ENCODE measurements around the gene NEFH.
"Not testable (repeated sequence)": the region's sequence is repeated elsewhere in the genome, so short reads cannot be mapped to it uniquely, and the experiment has no call there.

Gene NEFH

DNA sequence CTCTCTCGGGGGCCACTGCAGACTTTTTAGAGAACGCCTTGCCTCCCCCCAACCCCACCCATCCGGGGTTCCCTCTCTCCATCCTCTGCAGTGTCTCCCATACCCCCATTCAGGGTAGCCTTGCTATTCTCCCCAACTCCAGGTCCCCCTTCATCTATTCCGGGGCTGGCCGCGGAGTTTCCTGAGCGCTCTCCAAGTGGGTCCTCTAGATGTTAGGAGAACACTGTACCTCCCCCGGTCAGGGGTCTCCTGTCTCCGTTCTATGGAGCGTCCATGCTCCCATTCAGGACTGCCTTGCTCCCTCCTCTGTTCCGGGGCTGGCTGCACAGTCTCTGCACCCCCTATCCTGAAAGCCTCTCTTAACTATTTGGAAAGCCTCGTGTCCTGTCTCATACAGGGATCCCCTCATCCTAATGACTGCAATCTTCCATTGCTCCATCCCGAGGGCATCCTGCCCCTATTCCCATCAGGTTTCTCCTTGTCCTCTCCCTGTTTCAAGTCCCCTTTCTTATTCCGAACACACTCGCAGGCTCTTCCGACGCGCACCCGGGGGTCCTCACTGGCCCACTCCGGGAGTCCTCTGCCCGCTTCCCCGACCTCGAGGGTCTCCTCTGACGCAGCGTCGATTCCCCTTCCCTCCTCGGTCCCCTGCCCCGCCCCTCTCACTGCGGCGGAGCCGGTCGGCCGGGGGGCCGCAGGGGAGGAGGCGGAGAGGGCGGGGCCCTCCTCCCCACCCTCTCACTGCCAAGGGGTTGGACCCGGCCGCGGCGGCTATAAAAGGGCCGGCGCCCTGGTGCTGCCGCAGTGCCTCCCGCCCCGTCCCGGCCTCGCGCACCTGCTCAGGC lies at the start of gene NEFH:
TSS of gene NEFH (plus strand) at position 802 of the 845 bp plus-strand sequence. CDS start 45 bp downstream, outside the sequence.
- DNase-seq = no peak

DNA sequence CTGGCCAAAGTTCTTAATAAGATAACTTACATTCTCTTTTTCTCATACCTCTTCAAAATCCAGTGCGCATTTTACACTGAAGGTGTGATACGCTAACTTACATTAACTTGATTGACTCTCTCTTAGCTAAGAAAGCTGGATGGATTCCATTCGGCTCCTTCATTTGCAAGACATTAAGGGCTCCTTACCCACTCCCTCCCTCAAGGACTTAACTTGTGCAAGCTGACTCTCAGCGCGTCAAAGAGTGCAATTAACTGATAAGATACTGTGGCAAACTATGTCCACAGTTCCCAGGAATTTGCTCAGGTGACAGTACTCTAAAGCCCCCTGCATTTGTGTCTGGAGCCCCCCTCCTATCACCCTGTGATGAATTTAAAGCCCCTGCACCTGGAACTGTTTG lies 48.0 kb upstream of the NEFH start:
- DNase-seq = no peak

DNA sequence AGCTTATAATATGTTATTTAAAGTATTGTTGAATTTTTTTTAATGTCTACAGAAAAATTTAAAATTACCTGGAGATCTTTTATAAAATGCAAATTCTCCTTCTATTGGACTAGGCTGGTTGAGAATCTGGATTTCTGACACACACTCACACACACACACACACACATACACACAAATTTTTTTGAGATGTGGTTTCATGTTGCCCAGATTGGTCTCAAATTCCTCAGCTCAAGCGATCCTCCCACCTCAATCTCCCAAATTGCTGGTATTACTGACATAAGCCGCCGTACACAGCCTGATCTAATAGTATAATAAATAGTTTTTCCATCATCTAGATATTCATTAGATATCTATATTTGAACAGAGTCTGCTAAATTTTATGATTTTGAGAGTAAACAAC lies 46.2 kb upstream of the NEFH start:
- no peak for DNase-seq

DNA sequence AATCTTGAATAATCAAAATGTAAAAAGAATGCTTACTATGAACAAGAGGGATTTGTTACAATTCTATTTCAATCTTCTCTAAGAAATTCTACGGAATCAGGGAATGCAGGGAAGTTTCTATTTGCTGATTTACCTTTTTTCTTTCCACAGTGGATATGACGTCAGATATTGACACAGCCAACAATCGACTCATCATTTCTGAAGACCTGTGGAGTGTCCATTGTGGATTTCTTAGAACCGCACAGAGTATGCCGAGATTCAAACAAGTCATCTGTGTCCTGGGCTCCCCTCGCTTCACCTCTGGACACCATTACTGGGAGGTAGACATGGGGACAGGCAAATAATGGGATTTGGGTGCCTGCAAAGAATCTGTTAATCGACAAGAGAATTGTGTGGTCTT lies 45.7 kb upstream of the NEFH start:
- no peak for DNase-seq

DNA sequence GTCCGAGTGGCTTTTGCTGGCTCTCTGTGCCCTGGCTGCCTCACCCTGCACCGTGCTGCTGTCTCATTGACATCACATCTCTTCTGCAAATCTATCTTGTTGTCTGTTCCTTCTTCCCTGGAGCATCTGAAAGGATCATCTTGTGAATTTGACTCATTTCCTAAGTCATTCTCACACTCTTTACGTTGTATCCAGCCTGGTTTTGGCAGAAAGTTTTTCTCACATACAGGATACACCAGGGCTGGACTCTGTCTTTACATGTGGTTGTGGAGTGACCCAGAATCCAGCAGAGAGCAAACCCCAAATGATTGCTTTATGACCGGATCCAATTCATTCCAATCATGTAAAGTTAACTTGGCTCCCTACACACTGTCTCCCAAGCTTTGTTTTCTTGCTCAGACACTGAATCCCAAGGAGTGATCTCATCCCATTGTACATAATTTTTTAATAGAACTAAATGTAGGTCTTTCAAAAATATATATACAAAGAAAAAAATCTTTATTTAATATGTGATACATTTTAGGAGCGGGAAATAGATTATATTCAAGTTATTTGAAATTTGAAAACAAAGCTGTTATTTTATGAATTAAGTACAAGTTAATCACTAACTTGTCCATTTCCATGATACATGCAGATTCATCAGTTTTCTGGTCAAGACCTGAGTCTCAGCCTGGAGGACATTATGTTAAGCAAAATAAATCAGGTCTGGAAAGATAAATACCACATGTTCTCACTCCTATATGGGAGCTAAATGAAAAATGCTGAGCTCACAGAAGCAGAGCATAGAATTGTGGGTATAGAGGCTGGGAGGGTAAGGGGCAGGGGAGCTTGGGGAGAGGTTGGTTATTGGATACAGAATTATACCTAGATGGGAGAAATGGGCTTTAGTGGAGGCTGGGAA lies 44.5 kb upstream of the NEFH start:
- no peak for DNase-seq

- DNase-seq = not testable (repeated sequence)
Measured at GRCh38 chr22:29438283-29438682, 41.7 kb upstream of the NEFH start, which contains the start of gene RFPL1. Gene RFPL1, plus strand, starts transcription at chr22:29438583.

DNA sequence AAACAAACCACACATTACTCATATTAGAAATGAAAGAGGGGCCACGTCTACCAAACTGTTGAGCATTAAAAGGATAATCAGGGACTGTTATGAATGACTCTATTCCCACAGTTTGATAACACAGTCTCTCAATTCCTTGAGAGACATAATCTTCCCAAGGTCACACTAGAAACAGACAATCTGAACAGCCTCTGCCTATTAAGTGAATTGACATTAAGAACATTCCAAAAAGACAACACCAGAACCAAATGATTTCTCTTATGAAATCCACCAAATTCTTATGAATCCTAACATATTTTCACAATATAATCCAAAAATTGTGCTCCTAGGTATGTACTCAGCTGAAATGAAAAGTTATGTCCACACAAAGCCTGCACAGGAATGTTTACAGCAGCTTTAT lies 37.0 kb upstream of the NEFH start:
- DNase-seq = no peak

GRCh38 chr22:29443452-29443851 lies 36.6 kb upstream of the NEFH start:
- DNase-seq = no peak

DNA sequence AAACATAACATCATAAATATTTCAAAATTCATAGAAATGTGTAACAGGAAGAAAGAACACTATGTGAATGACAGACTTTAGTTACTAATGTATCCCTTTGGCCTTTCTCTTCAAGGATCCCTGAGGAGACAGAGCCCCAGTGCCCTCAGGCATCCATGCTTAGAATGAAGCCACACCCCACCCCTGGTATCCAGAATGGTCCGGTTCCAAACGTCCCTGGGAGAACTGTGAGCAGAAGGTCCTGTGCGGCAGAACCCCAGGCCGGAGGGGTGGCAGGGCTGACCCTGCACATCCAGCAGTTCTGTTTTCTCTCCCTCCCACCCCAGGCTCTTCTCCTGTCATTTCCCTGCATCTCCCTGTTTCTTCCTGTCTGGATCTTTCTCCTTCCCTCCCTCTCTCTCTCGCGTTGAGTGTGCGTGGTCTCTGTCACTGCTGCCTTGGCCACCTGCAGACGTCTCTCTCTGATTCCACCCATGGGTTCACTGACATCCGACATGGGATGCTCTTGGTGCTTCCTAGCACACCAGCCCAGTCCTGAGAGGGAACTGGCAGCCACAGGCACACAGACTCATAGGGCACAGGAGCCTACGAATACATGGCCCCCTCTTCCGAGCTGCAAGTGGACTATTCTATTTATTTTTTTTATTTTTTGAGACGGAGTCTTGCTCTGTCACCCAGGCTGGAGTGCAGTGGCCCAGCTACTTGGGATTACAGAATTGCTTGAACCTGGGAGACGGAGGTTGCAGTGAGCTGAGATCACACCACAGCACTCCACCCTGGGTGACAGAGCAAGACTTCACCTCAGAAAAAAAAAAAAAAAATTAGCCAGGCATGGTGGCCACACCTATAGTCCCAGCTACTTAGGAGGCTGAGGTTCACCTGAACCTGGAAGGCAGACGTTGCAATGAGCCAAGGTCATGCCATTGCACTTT lies 35.9 kb upstream of the NEFH start:
- DNase-seq = no peak

DNA sequence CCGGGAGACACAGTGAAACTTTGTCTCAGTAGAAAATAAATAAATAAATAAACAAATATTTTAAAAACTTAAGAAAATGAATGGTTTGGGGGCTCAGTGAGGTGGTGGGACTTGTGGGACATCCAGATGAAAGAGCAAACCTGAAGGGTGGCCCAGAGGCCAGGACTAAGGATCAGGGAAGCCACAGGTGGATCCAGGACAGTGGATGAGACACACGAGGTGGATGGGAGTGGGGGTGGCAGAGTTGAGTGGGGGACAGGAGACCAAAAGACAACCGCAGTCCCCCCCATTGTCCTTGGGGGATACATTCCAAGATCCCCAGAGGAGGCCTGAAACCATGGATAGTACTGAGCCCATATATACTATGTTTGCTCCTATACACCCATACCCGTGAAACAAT lies 34.5 kb upstream of the NEFH start:
- DNase-seq = no peak

DNA sequence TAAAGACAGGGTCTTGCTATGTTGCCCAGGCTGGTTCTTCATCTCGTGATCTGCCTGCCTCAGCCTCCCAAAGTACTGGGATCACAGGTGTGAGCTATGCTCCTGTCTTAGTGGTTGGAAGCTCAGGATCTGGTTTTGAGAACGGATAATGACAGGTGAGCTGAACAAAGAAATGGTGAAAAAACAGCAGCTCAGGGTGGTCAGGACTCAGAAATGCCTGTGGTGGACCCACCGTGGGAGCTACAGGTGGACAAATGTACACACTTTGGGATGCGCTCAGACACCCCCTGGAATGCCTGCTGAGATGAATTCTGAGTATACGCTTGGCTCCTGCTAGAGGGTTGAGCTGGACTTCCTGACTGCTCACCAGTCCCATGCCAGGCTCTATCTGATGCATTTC lies 32.1 kb upstream of the NEFH start:
- no peak for DNase-seq

- DNase-seq = no peak
Measured at GRCh38 chr22:29449296-29449875, 30.6 kb upstream of the NEFH start.

DNA sequence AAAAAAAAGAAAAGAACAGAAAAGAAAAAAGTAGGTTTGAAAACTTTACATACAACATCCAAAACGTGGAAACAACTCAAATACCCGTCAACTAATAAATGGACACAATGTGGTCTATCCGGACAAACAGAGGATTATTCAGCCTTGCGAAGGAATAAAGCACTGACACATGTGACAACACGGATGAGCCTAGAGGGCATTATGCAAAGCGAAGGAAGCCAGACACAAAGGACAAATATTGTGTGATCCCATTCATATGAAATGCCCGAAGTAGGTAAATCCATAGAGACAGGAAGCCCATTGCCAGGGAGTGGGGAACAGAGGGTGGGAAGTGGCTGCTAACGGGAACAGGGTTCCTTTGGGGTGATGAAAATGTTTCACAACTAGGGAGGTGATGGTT lies 29.8 kb upstream of the NEFH start:
- DNase-seq = no peak

DNA sequence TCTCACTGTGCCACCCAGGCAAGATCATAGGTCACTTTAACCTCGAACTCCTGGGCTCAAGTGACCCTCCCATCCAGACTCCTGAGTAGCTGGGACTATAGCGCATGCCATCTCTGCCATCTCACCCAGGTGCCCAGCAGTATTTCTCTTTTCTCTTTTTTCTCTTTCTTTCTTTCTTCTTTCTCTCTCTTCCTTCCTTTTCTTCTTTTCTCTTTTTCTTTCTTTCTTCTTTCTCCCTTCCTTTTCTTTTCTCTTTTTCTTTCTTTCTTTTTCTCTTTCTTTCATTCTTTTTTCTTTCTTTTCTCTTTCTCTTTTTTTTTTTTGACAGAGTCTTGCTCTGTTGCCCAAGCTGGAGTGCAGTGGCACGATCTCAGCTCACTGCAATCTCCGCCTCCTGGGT lies 28.2 kb upstream of the NEFH start:
- no peak for DNase-seq

DNA sequence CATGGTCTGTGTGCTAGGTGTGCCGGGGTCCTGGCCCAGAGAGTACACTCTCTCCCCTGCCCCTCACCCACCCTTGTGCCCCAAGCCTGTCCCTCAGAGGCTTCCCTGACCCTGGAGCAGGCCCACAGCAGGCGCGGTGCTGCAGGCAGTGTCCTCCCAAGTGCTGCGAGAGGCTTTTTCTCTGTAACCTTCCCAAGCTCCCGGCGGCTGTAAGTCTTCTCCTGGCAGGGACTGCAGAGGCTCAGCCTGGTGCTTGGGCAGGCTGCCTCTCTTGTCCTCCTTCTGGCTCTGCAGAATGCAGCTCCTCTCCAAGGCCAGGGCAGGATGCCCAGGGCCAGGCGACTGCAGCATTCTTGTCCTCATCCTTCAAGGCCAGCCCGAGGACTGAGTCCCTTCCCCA lies 25.7 kb upstream of the NEFH start:
- DNase-seq = no peak

GRCh38 chr22:29456211-29456671 lies 23.8 kb upstream of the NEFH start:
- DNase-seq = no peak

GRCh38 chr22:29457730-29458129 lies 22.3 kb upstream of the NEFH start:
- peak; percentile 17 for DNase-seq

DNA sequence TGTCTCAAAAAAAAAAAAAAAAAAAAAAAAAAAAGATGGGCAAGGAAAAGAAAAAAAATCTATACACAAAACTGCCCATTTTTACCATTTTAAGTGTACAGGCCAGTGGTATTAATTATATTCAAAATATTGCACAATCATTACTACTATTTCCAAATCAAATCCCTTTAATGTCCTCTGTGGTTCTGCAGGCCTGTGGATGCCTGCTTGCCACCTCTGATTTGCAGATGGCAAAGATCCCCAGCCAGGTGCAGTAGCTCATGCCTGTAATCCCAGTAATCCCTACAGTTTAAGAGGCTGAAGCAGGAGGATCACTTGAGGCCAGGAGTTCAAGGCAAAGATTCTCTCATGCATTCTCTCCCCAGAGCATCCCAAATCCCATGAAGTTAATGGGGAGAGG lies 21.5 kb upstream of the NEFH start:
- DNase-seq = no peak

DNA sequence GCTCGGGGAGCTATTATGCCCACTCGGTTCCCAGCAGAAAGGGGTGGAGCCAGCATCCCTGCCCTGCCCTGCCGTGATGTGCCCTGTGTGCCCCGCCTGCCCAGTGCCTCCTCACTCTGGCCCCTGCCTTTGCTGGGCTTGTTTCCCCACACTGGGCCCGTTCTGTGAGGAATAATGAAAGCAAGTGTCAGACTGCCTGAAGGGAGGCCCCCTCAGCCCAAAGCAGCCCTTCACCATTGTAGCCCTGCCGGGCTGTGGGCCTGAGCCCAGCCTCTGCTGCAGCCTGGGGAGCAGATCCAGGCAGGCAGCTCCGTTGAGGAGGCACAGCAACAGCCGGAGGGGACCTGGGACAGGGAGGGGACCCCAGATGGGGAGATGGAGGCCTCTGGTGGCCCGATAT lies 20.2 kb upstream of the NEFH start:
- no peak for DNase-seq

GRCh38 chr22:29461263-29461662 lies 18.8 kb upstream of the NEFH start:
- no peak for DNase-seq

- no peak for DNase-seq
Measured at GRCh38 chr22:29463629-29464028, 16.4 kb upstream of the NEFH start.

GRCh38 chr22:29464581-29464980 lies 15.4 kb upstream of the NEFH start:
- no peak for DNase-seq
